Trophoblast cell (in vitro differentiated cells and primary cell): Measurements from ENCODE around the gene LTA4H.
A peak's percentile ranks its signal among the peaks of the same experiment; 100 is the strongest.

Source experiments
- DNase-seq, 2 donors: peaks; one replicate each; pipeline ENCODE4 v3.0.0-alpha.2; 2016
- H2AFZ ChIP-seq: 2 replicates; pipeline ENCODE4 v1.6.1; 2013; ENCODE audit warnings: low read length, moderate library complexity, mild to moderate bottlenecking; ENCODE audit not compliant: insufficient read depth, poor library complexity
- H2AK5ac ChIP-seq: 2 replicates; pipeline ENCODE4 v1.6.1; 2013; ENCODE audit warnings: mild to moderate bottlenecking, low read length
- H2BK120ac ChIP-seq: 2 replicates; pipeline ENCODE4 v1.6.1; 2013; ENCODE audit warnings: low read length, mild to moderate bottlenecking, moderate library complexity; ENCODE audit not compliant: insufficient read depth, poor library complexity
- H2BK12ac ChIP-seq: 2 replicates; pipeline ENCODE4 v1.6.1; 2013; ENCODE audit warnings: mild to moderate bottlenecking, low read length, moderate library complexity
- H2BK5ac ChIP-seq: 2 replicates; pipeline ENCODE4 v1.6.1; 2013; ENCODE audit warnings: low read length, low read depth, moderate library complexity, mild to moderate bottlenecking; ENCODE audit not compliant: poor library complexity
- H3K14ac ChIP-seq: 2 replicates; pipeline ENCODE4 v1.6.1; 2013; ENCODE audit warnings: mild to moderate bottlenecking, low read length
- H3K18ac ChIP-seq: 2 replicates; pipeline ENCODE4 v1.6.1; 2013; ENCODE audit warnings: mild to moderate bottlenecking, low read length
- H3K23ac ChIP-seq: 2 replicates; pipeline ENCODE4 v1.6.1; 2013; ENCODE audit warnings: low read length
- H3K27ac ChIP-seq: 2 replicates; pipeline ENCODE4 v1.5.1; 2013; ENCODE audit warnings: low read depth, mild to moderate bottlenecking, inconsistent platforms, low read length, moderate library complexity
- H3K27me3 ChIP-seq: 2 replicates; pipeline ENCODE4 v1.6.1; 2013; ENCODE audit warnings: inconsistent platforms, mild to moderate bottlenecking, low read length, moderate library complexity; ENCODE audit not compliant: insufficient read depth
- H3K36me3 ChIP-seq, 2 experiments: 1 replicate in 1 of 2; 2 replicates in 1 of 2; pipeline ENCODE4 v1.6.1; 2013; ENCODE audit warnings: low read length in 2 of 2, mild to moderate bottlenecking in 2 of 2, moderate library complexity in 1 of 2; ENCODE audit not compliant: insufficient read depth in 2 of 2, control insufficient read depth in 1 of 2
- H3K4ac ChIP-seq: 2 replicates; pipeline ENCODE4 v1.6.1; 2013; ENCODE audit warnings: low read depth, mild to moderate bottlenecking, low read length, moderate library complexity
- H3K4me1 ChIP-seq, 2 experiments: 1 replicate in 1 of 2; 2 replicates in 1 of 2; pipeline ENCODE4 v1.6.1; 2013; ENCODE audit warnings: low read length in 2 of 2, mild to moderate bottlenecking in 2 of 2, moderate library complexity in 1 of 2; ENCODE audit not compliant: insufficient read depth in 2 of 2, control insufficient read depth in 1 of 2
- H3K4me2 ChIP-seq: 2 replicates; pipeline ENCODE4 v1.6.1; 2013; ENCODE audit warnings: inconsistent platforms, mild to moderate bottlenecking, low read length, moderate library complexity
- H3K4me3 ChIP-seq: 2 replicates; pipeline ENCODE4 v1.5.1; 2013; ENCODE audit warnings: mild to moderate bottlenecking, low read depth, low read length, inconsistent platforms
- H3K79me1 ChIP-seq: one replicate; pipeline ENCODE4 v1.6.1; 2013; ENCODE audit warnings: low read length
- H3K79me2 ChIP-seq: 2 replicates; pipeline ENCODE4 v1.6.1; 2013; ENCODE audit warnings: low read length, mild to moderate bottlenecking; ENCODE audit not compliant: control insufficient read depth, insufficient read depth, poor library complexity
- H3K9ac ChIP-seq: 2 replicates; pipeline ENCODE4 v1.6.1; 2013; ENCODE audit warnings: mild to moderate bottlenecking, low read length
- H3K9me3 ChIP-seq: 2 replicates; pipeline ENCODE4 v1.6.1; 2013; ENCODE audit warnings: low read depth, mild to moderate bottlenecking, control low read depth, inconsistent platforms, low read length; ENCODE audit not compliant: insufficient read depth
- H4K12ac ChIP-seq: 2 replicates; pipeline ENCODE4 v1.6.1; 2013; ENCODE audit warnings: low read depth, mild to moderate bottlenecking, low read length, moderate library complexity
- H4K8ac ChIP-seq: 2 replicates; pipeline ENCODE4 v1.6.1; 2013; ENCODE audit warnings: low read depth, mild to moderate bottlenecking, low read length, moderate library complexity
- H4K91ac ChIP-seq: one replicate; pipeline ENCODE4 v1.6.1; 2013; ENCODE audit warnings: low read depth, mild to moderate bottlenecking, low read length, moderate library complexity
- WGBS: extraction: QIAGEN DNeasy Blood & Tissue Kit; methylation state at CpG from one replicate; pipeline ENCODE4 v1.1.7; 2013; ENCODE audit warnings: missing lambda C conversion rate; ENCODE audit not compliant: insufficient read length, insufficient coverage; ENCODE audit errors: extremely low coverage; 5-methylcytosine and 5-hydroxymethylcytosine counted together

Gene LTA4H

GRCh38 chr12:95999484-95999883 is 35.9 kb downstream of the LTA4H start:
- no peak overlapping the region for H3K27ac ChIP-seq
- no peak overlapping the region for H4K8ac ChIP-seq
- no peak overlapping the region for H2BK5ac ChIP-seq
- H4K12ac ChIP-seq, result no peak overlapping the region
- no peak overlapping the region for H3K4ac ChIP-seq
- H3K79me2 ChIP-seq, result no peaks in the 10 kb centered on the region
- no peak overlapping the region for H4K91ac ChIP-seq
- no peak overlapping the region for H2AK5ac ChIP-seq
- H3K4me3 ChIP-seq, result no peak overlapping the region
- no peak overlapping the region for H2BK12ac ChIP-seq
- H3K14ac ChIP-seq, result no peak overlapping the region
- H3K79me1 ChIP-seq, result no peaks in the 10 kb centered on the region
- DNase-seq, result no peak
- no peaks in the 10 kb centered on the region for H3K27me3 ChIP-seq
- H3K9me3 ChIP-seq, result no peaks in the 10 kb centered on the region
- H3K23ac ChIP-seq, result no peak overlapping the region
- no peak overlapping the region for H3K18ac ChIP-seq
- no peak overlapping the region for H3K9ac ChIP-seq
- no CpG with 5 or more reads among the region's 5 CpGs for WGBS
- H2BK120ac ChIP-seq, result no peak overlapping the region
- H3K36me3 ChIP-seq, result no peaks in the 10 kb centered on the region
- H3K4me1 ChIP-seq, result peaks cover 0 to 3% of the 10 kb centered on the region in 2 experiments
- no peak overlapping the region for H3K4me2 ChIP-seq
- no peak overlapping the region for H2AFZ ChIP-seq

DNA sequence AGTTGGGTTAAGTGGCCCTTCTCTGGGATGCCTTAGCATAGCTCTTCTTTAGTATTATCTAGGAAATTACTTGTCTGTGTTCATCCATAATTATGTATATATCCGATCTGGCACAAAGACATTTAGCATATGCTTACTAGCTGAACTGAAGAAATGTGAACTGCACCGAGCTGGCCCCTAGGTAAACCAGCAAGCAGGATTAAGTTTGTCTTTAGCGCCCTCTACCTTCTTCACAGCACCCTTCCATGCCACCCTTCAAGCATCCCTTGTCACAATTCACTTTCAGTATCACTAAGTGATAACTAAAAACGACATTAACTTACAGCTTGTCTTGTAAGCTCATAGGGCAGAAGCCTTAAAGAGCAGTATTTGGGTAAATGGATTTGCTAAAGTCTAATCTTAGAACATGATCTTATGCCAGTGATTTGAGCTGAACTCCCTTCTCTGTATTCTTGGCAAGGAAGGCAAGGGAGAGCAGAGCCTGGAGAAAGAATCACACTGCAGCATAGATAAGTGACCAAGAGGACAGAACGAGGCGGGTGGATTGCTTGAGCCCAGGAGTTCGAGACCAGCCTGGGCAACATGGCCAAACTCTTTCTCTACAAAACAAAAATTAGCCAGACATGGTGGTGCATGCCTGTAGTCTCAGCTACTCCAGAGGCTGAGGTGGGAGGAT is 36.6 kb downstream of the LTA4H start:
- no CpG with 5 or more reads among the region's 7 CpGs for WGBS

GRCh38 chr12:95997911-95998510 is 37.4 kb downstream of the LTA4H start:
- H3K9me3 ChIP-seq, result no peaks in the 10 kb centered on the region
- no peak overlapping the region for H2AFZ ChIP-seq
- H3K4me2 ChIP-seq, result no peak overlapping the region
- no peak overlapping the region for H4K8ac ChIP-seq
- H2AK5ac ChIP-seq, result no peak overlapping the region
- no peak overlapping the region for H4K91ac ChIP-seq
- H3K14ac ChIP-seq, result no peak overlapping the region
- H4K12ac ChIP-seq, result no peak overlapping the region
- no peak overlapping the region for H3K18ac ChIP-seq
- no peak overlapping the region for H2BK5ac ChIP-seq
- peaks cover 0 to 3% of the 10 kb centered on the region in 2 experiments for H3K4me1 ChIP-seq
- peak; percentile 6 to 66 for DNase-seq
- H3K9ac ChIP-seq, result no peak overlapping the region
- H3K4ac ChIP-seq, result no peak overlapping the region
- H3K79me2 ChIP-seq, result no peaks in the 10 kb centered on the region
- no peaks in the 10 kb centered on the region for H3K36me3 ChIP-seq
- H3K79me1 ChIP-seq, result no peaks in the 10 kb centered on the region
- no peak overlapping the region for H2BK120ac ChIP-seq
- H3K23ac ChIP-seq, result no peak overlapping the region
- H3K27me3 ChIP-seq, result no peaks in the 10 kb centered on the region
- no peak overlapping the region for H3K27ac ChIP-seq
- no peak overlapping the region for H3K4me3 ChIP-seq
- peak overlapping the region; percentile 61 for H2BK12ac ChIP-seq
- whole genome bisulfite sequencing, result no CpG with 5 or more reads among the region's 5 CpGs

More for the DNA sequence above, 36.6 kb downstream of the LTA4H start:
- H2BK12ac ChIP-seq, result no peak overlapping the region
- H3K36me3 ChIP-seq, result no peaks in the 10 kb centered on the region
- H3K9ac ChIP-seq, result no peak overlapping the region
- H3K23ac ChIP-seq, result no peak overlapping the region
- peak; percentile 35 to 59 for DNase-seq
- no peaks in the 10 kb centered on the region for H3K9me3 ChIP-seq
- H3K4ac ChIP-seq, result no peak overlapping the region
- H3K18ac ChIP-seq, result no peak overlapping the region
- H3K4me3 ChIP-seq, result no peak overlapping the region
- no peak overlapping the region for H3K4me2 ChIP-seq
- H4K12ac ChIP-seq, result no peak overlapping the region
- H3K79me1 ChIP-seq, result no peaks in the 10 kb centered on the region
- H2AK5ac ChIP-seq, result no peak overlapping the region
- no peak overlapping the region for H4K8ac ChIP-seq
- no peak overlapping the region for H2AFZ ChIP-seq
- no peak overlapping the region for H4K91ac ChIP-seq
- no peaks in the 10 kb centered on the region for H3K79me2 ChIP-seq
- H3K27ac ChIP-seq, result no peak overlapping the region
- H2BK5ac ChIP-seq, result no peak overlapping the region
- H2BK120ac ChIP-seq, result no peak overlapping the region
- H3K14ac ChIP-seq, result no peak overlapping the region
- H3K27me3 ChIP-seq, result no peaks in the 10 kb centered on the region
- peaks cover 0 to 3% of the 10 kb centered on the region in 2 experiments for H3K4me1 ChIP-seq

- Histone ChIP-seq H3K79me1 (no peaks in the 10 kb centered on the region), H2BK12ac (no peak overlapping the region), H3K4me3 (no peak overlapping the region), H2AK5ac (no peak overlapping the region), H3K4ac (no peak overlapping the region), H3K27ac (no peak overlapping the region), H3K9ac (no peak overlapping the region), H4K8ac (no peak overlapping the region), H4K12ac (no peak overlapping the region), H3K14ac (no peak overlapping the region), H3K4me1 (peaks cover 0 to 3% of the 10 kb centered on the region in 2 experiments), H2BK5ac (no peak overlapping the region), H3K9me3 (no peaks in the 10 kb centered on the region), H3K79me2 (no peaks in the 10 kb centered on the region), H4K91ac (no peak overlapping the region), H2BK120ac (no peak overlapping the region), H3K18ac (no peak overlapping the region), H2AFZ (no peak overlapping the region), H3K36me3 (no peaks in the 10 kb centered on the region), H3K23ac (no peak overlapping the region), H3K4me2 (no peak overlapping the region), H3K27me3 (no peaks in the 10 kb centered on the region)
- no CpG with 5 or more reads among the region's 3 CpGs for WGBS
- no peak for DNase-seq
These were observed 38.1 kb downstream of the LTA4H start for GRCh38 chr12:95997276-95997675.
